ENCODE results near the gene TBC1D22A.

DNA sequence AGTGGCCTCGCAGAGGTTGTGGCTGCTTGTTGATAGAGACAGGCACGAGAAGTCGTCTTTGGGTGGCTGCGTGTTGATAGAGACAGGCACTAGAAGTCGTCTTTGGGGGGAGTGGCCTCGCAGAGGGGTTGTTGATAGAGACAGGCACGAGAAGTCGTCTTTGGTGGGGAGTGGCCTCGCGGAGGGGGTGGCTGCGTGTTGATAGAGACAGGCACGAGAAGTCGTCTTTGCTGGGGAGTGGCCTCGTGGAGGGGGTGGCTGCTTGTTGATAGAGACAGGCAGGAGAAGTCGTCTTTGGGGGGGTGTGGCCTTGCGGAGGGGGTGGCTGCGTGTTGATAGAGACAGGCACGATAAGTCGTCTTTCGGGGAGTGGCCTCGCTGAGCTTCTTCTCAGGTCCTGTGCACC, 328.8 kb downstream of the TBC1D22A start:
- TF ChIP-seq, protein P1, sequence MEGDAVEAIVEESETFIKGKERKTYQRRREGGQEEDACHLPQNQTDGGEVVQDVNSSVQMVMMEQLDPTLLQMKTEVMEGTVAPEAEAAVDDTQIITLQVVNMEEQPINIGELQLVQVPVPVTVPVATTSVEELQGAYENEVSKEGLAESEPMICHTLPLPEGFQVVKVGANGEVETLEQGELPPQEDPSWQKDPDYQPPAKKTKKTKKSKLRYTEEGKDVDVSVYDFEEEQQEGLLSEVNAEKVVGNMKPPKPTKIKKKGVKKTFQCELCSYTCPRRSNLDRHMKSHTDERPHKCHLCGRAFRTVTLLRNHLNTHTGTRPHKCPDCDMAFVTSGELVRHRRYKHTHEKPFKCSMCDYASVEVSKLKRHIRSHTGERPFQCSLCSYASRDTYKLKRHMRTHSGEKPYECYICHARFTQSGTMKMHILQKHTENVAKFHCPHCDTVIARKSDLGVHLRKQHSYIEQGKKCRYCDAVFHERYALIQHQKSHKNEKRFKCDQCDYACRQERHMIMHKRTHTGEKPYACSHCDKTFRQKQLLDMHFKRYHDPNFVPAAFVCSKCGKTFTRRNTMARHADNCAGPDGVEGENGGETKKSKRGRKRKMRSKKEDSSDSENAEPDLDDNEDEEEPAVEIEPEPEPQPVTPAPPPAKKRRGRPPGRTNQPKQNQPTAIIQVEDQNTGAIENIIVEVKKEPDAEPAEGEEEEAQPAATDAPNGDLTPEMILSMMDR (IDR thresholded peaks at IDR 0.05) = no peak
- no peak for TF ChIP-seq POLR2A (IDR thresholded peaks at IDR 0.05)
